GM12878 (cell line): ENCODE results near the gene HSF5. TPM values are rescaled to one million over a fixed set of nuclear protein-coding genes. Genes with fewer than 3 reads are reported as not detected.

Experiments
- ATAC-seq: fragments of 200-7000 bp; cut with Tn5 transposase; 3 replicates; pipeline ENCODE4 v1.9.1; 2020; ENCODE audit warnings: mild to moderate bottlenecking, moderate library complexity
- BruUV-seq: library from RNA; stranded (reverse); fragments of 400-500 nt; replicated peaks from 2 replicates; lab custom pipeline; 2021; lab: Mats Ljungman, UMichigan
- CTCF ChIA-PET: fragments of 300-600 bp; sonication (Branson Sonifier 250); formaldehyde crosslinking; extraction: SDS; loops from one replicate; lab custom pipeline; 2021; ENCODE audit warnings: inconsistent platforms; lab: Yijun Ruan, JAX
- POLR2A ChIA-PET: fragments of 350-600 bp; formaldehyde crosslinking; extraction: SDS; loops from one replicate; lab custom pipeline; 2021; ENCODE audit warnings: inconsistent platforms; lab: Charles Lee
- RAD21 ChIA-PET: fragments of 300-600 bp; sonication (Branson Sonifier 250); formaldehyde crosslinking; loops from one replicate; lab custom pipeline; 2023; ENCODE audit warnings: antibody characterized with exemption; ENCODE audit not compliant: unreplicated experiment; lab: Charles Lee
- SMC1A ChIA-PET: fragments of 300-600 bp; sonication (Branson Sonifier 250); formaldehyde crosslinking; loops from one replicate; lab custom pipeline; 2023; ENCODE audit not compliant: unreplicated experiment, uncharacterized antibody; lab: Charles Lee
- DNase-seq: peaks from one replicate; pipeline ENCODE4 v3.0.0-alpha.2; 2011; ENCODE audit warnings: low read depth, low spot score
- FAIRE-seq: peaks from 3 replicates; lab custom pipeline; 2011; peaks lifted over from hg19 to GRCh38; lab: Jason Lieb, UNC
- H2AFZ ChIP-seq: 2 replicates; pipeline ENCODE4 v1.6.0; 2011; ENCODE audit warnings: low read depth, low read length, control low read depth; ENCODE audit not compliant: control insufficient read depth
- H3K27ac ChIP-seq: 2 replicates; pipeline ENCODE4 v1.5.1; 2011; ENCODE audit warnings: control low read depth; ENCODE audit not compliant: control insufficient read depth, insufficient read depth
- H3K27me3 ChIP-seq, 2 experiments: replicated peaks in 1 of 2; 2 replicates each; pipeline versions ENCODE4 v1.6.0 to v1.6.1; 2011; ENCODE audit warnings: low read length in 1 of 2; ENCODE audit not compliant: control insufficient read depth in 2 of 2, insufficient read depth in 2 of 2
- H3K36me3 ChIP-seq, 2 experiments: 2 replicates each; pipeline ENCODE4 v1.5.1; 2011; ENCODE audit warnings: low read length in 1 of 2; ENCODE audit not compliant: control insufficient read depth in 2 of 2, insufficient read depth in 2 of 2
- H3K4me1 ChIP-seq: 2 replicates; pipeline ENCODE4 v1.6.1; 2011; ENCODE audit warnings: mild to moderate bottlenecking, low read length, moderate library complexity, mixed read lengths; ENCODE audit not compliant: control insufficient read depth, insufficient read depth
- H3K4me2 ChIP-seq: 2 replicates; pipeline ENCODE4 v1.6.0; 2011; ENCODE audit warnings: control low read depth; ENCODE audit not compliant: control insufficient read depth, insufficient read depth
- H3K4me3 ChIP-seq: fragments of 200-600 bp; sonication (generic); 2 replicates; pipeline ENCODE4 v1.5.1; 2016
- H3K79me2 ChIP-seq: 2 replicates; pipeline ENCODE4 v1.6.0; 2011; ENCODE audit warnings: low read length; ENCODE audit not compliant: control insufficient read depth, insufficient read depth
- H3K9ac ChIP-seq: 2 replicates; pipeline ENCODE4 v1.8.0; 2011; ENCODE audit warnings: low read length, control low read depth, mixed read lengths; ENCODE audit not compliant: control insufficient read depth, insufficient read depth
- H3K9me3 ChIP-seq: replicated peaks from 3 replicates; pipeline ENCODE4 v1.5.1; 2011; ENCODE audit warnings: mild to moderate bottlenecking, low read length; ENCODE audit not compliant: control insufficient read depth, insufficient read depth
- H4K20me1 ChIP-seq: 2 replicates; pipeline ENCODE4 v1.6.0; 2011; ENCODE audit not compliant: control insufficient read depth, insufficient read depth
- BCL11A ChIP-seq: IDR thresholded peaks from 2 replicates; pipeline ENCODE4 v1.6.1; 2011; ENCODE audit warnings: low read depth, low read length
- BMI1 ChIP-seq: fragments of 450-650 bp; IDR thresholded peaks from 2 replicates; pipeline ENCODE4 v1.6.1; 2016; ENCODE audit warnings: mild to moderate bottlenecking, moderate library complexity, borderline replicate concordance
- CBX3 ChIP-seq: fragments of 200-600 bp; sonication (generic); IDR thresholded peaks from 2 replicates; pipeline ENCODE4 v1.6.1; 2016; ENCODE audit warnings: low read depth, borderline replicate concordance
- EED ChIP-seq: sonication (generic); IDR thresholded peaks from 2 replicates; pipeline ENCODE4 v1.6.1; 2016; ENCODE audit warnings: antibody characterized with exemption, low read depth
- IRF4 ChIP-seq: IDR thresholded peaks from 2 replicates; pipeline ENCODE4 v1.6.1; 2011; ENCODE audit warnings: low read depth, low read length
- MYB ChIP-seq: fragments of 150-350 bp; IDR thresholded peaks from 2 replicates; pipeline ENCODE4 v1.6.1; 2014; ENCODE audit warnings: mild to moderate bottlenecking, low read depth, low read length, borderline replicate concordance
- NFIC ChIP-seq: IDR thresholded peaks from 2 replicates; pipeline ENCODE4 v1.6.1; 2012; ENCODE audit warnings: low read depth, mild to moderate bottlenecking, inconsistent platforms, low read length, moderate library complexity
- RAD21 ChIP-seq: IDR thresholded peaks from 2 replicates; pipeline ENCODE4 v1.6.1; 2011; ENCODE audit warnings: mild to moderate bottlenecking, low read depth, low read length, moderate library complexity; ENCODE audit not compliant: insufficient read depth
- SMAD5 ChIP-seq: IDR thresholded peaks from 2 replicates; pipeline ENCODE4 v1.6.1; 2016; ENCODE audit warnings: antibody characterized with exemption, low read depth
- WGBS: methylation state at CpG from one replicate; pipeline ENCODE4 v1.1.6; 2016; ENCODE audit warnings: low lambda C conversion rate; ENCODE audit not compliant: insufficient replicate concordance, insufficient coverage; ENCODE audit errors: missing lambda C conversion rate; 5-methylcytosine and 5-hydroxymethylcytosine counted together
- in situ Hi-C: fragments of 300-500 bp; cut with MboI; formaldehyde crosslinking; loops from 9 replicates; pipeline ENCODE4 v1.14.3; 2018; ENCODE audit warnings: mixed read lengths
- intact Hi-C: fragments of 100-400 bp; cut with micrococcal nuclease; formaldehyde crosslinking; loops from one replicate; pipeline ENCODE4 v1.14.2; 2022; ENCODE audit not compliant: unreplicated experiment
- polyA plus RNA-seq, 11 experiments: library from polyadenylated mRNA; depleted of rRNA in 4 of 11; unstranded in 6 of 11; stranded (reverse) in 5 of 11; fragments of >200 nt; fragmentation: Nextera tagmentation in 4 of 11; fragmentation: Illumina TruSeq in 1 of 11; extraction: Ambion mirVana in 4 of 11; extraction: Trizol in 1 of 11; gene quantifications; 1 replicate in 1 of 11; 2 replicates in 10 of 11; pipeline versions ENCODE4 v1.2.1 to v1.2.3, GENCODE V29; 2011 to 2016; ENCODE audit warnings: inconsistent platforms in 2 of 11, missing spikeins in 2 of 11, low read depth in 1 of 11
- total RNA-seq, 4 experiments: library from RNA; depleted of rRNA in 3 of 4; stranded (reverse); fragments of >200 nt in 3 of 4; fragmentation: Illumina TruSeq in 1 of 4; extraction: Trizol in 1 of 4; gene quantifications; 2 replicates each; pipeline versions ENCODE4 v1.2.1 to v1.2.3, GENCODE V29; 2013 to 2021
- TF ChIP-seq, protein P1 (sequence below): fragments of 450-650 bp; formaldehyde crosslinking; IDR thresholded peaks from 2 replicates; pipeline ENCODE4 v1.5.0; 2022; ENCODE audit warnings: mild to moderate bottlenecking, missing genetic modification characterization
- TF ChIP-seq, protein P2 (sequence below): IDR thresholded peaks from 2 replicates; pipeline ENCODE4 v1.6.1; 2012; ENCODE audit warnings: improper control_type of control experiment, low read depth, low read length; ENCODE audit not compliant: insufficient replicate concordance
- TF ChIP-seq, protein P3 (sequence below): fragments of 150-350 bp; IDR thresholded peaks from 2 replicates; pipeline ENCODE4 v1.6.1; 2014; ENCODE audit warnings: mild to moderate bottlenecking, low read depth, low read length

Gene HSF5
- total and polyA plus RNA-seq, 10 of the 15 experiments (the other 5 are each of a cell fraction or from before 2014, with no cell fraction given): 0.02 to 0.18 (median 0.06) TPM; not detected in 4

DNA sequence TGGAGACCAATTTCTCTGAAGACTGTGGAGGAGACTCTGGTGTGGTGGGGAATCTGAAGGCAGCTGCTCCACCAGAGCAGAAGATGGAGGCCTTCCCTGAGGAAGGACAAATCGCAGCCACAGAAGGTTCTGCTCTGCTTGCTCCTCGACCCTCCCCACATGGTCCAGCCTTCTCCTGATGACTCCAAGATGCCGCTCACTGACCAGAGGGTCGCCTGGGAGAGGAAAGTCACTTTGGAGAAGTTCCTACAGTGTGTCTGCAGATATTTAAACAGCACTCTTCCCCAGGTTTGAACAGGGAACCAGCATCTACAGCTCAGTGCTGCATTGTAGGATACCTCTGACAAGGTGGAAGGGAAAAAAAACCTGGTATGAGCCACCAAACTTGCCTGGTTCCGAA is 115.2 kb downstream of the HSF5 start (continued):
- TF ChIP-seq, protein P1, sequence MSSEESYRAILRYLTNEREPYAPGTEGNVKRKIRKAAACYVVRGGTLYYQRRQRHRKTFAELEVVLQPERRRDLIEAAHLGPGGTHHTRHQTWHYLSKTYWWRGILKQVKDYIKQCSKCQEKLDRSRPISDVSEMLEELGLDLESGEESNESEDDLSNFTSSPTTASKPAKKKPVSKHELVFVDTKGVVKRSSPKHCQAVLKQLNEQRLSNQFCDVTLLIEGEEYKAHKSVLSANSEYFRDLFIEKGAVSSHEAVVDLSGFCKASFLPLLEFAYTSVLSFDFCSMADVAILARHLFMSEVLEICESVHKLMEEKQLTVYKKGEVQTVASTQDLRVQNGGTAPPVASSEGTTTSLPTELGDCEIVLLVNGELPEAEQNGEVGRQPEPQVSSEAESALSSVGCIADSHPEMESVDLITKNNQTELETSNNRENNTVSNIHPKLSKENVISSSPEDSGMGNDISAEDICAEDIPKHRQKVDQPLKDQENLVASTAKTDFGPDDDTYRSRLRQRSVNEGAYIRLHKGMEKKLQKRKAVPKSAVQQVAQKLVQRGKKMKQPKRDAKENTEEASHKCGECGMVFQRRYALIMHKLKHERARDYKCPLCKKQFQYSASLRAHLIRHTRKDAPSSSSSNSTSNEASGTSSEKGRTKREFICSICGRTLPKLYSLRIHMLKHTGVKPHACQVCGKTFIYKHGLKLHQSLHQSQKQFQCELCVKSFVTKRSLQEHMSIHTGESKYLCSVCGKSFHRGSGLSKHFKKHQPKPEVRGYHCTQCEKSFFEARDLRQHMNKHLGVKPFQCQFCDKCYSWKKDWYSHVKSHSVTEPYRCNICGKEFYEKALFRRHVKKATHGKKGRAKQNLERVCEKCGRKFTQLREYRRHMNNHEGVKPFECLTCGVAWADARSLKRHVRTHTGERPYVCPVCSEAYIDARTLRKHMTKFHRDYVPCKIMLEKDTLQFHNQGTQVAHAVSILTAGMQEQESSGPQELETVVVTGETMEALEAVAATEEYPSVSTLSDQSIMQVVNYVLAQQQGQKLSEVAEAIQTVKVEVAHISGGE (CRISPR knock-in tag): no peak

DNA sequence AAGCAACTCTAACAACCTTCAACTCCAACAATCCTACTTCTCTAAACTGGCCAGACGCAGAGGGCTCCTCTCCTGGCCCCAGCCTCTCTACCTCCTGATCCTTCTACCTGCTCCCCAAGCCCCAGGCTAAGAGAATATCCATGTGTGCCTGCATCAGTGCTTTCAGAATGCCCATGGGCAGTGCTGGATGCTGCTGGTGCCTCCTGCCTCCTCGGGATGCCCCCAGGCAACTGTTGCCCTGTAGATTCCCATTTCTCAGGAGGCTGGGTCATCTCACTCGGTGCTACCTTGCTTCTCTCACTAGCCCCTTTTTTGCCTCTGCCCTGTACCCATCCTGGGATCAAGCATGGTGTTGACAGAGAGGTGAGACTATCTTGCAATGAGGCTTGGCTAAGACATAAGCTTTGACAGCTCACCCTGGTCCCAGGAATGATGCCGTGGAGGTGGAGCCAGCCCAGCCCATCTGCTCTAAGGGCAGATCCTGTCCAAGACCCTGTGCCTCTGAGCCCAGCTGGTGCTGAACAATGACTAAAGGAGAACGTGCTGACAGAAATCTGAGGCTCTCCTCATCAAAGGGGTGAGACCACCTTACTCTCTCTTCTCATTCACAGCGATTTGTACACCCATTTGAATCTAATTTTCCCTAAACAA is 116.8 kb downstream of the HSF5 start:
- 29% methylated on average over 6 of the region's 6 CpGs for WGBS
- FAIRE-seq: no peak
- Histone ChIP-seq H3K9me3 (no peaks in the 10 kb centered on the region), H3K27ac (no peak overlapping the region), H3K79me2 (no peaks in the 10 kb centered on the region), H3K4me2 (no peak overlapping the region), H2AFZ (no peak overlapping the region), H3K36me3 (peaks cover 0 to 9% of the 10 kb centered on the region in 2 experiments; a peak in 2 of 4 replicates), H3K9ac (no peak overlapping the region), H3K27me3 (no peaks in the 10 kb centered on the region), H3K4me3 (no peak overlapping the region), H3K4me1 (no peaks in the 10 kb centered on the region), H4K20me1 (no peaks in the 10 kb centered on the region)
- SMC1A ChIA-PET: interaction anchor here (4.8 kb wide), 1 partner anchor 12 kb away, joined by 22 read pairs; no protein-coding TSS in a partner anchor
- RAD21 ChIA-PET: interaction anchor here (1.0 kb wide), 1 partner anchor 11 kb away, joined by 3 read pairs; no protein-coding TSS in a partner anchor
- in situ Hi-C loops (no loop called here), intact Hi-C loops (no loop called here)
- BruUV-seq: no TSS peak
- no peak for ATAC-seq
- CTCF ChIA-PET: no interaction called here
- DNase-seq: no peak
- POLR2A ChIA-PET: no interaction called here
- TF ChIP-seq RAD21 (no peak), NFIC (no peak), CBX3 (no peak), EED (no peak), IRF4 (no peak), BMI1 (no peak), SMAD5 (no peak), MYB (no peak), BCL11A (no peak)
- TF ChIP-seq, protein P2, sequence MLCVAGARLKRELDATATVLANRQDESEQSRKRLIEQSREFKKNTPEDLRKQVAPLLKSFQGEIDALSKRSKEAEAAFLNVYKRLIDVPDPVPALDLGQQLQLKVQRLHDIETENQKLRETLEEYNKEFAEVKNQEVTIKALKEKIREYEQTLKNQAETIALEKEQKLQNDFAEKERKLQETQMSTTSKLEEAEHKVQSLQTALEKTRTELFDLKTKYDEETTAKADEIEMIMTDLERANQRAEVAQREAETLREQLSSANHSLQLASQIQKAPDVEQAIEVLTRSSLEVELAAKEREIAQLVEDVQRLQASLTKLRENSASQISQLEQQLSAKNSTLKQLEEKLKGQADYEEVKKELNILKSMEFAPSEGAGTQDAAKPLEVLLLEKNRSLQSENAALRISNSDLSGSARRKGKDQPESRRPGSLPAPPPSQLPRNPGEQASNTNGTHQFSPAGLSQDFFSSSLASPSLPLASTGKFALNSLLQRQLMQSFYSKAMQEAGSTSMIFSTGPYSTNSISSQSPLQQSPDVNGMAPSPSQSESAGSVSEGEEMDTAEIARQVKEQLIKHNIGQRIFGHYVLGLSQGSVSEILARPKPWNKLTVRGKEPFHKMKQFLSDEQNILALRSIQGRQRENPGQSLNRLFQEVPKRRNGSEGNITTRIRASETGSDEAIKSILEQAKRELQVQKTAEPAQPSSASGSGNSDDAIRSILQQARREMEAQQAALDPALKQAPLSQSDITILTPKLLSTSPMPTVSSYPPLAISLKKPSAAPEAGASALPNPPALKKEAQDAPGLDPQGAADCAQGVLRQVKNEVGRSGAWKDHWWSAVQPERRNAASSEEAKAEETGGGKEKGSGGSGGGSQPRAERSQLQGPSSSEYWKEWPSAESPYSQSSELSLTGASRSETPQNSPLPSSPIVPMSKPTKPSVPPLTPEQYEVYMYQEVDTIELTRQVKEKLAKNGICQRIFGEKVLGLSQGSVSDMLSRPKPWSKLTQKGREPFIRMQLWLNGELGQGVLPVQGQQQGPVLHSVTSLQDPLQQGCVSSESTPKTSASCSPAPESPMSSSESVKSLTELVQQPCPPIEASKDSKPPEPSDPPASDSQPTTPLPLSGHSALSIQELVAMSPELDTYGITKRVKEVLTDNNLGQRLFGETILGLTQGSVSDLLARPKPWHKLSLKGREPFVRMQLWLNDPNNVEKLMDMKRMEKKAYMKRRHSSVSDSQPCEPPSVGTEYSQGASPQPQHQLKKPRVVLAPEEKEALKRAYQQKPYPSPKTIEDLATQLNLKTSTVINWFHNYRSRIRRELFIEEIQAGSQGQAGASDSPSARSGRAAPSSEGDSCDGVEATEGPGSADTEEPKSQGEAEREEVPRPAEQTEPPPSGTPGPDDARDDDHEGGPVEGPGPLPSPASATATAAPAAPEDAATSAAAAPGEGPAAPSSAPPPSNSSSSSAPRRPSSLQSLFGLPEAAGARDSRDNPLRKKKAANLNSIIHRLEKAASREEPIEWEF: no peak
- TF ChIP-seq, protein P3, sequence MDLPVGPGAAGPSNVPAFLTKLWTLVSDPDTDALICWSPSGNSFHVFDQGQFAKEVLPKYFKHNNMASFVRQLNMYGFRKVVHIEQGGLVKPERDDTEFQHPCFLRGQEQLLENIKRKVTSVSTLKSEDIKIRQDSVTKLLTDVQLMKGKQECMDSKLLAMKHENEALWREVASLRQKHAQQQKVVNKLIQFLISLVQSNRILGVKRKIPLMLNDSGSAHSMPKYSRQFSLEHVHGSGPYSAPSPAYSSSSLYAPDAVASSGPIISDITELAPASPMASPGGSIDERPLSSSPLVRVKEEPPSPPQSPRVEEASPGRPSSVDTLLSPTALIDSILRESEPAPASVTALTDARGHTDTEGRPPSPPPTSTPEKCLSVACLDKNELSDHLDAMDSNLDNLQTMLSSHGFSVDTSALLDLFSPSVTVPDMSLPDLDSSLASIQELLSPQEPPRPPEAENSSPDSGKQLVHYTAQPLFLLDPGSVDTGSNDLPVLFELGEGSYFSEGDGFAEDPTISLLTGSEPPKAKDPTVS: no peak
